Osteoblast (primary cell): ENCODE data around the gene ANAPC16. TPM values are rescaled to one million over a fixed set of nuclear protein-coding genes. Genes with fewer than 3 reads are reported as not detected.

Experiments
- DNase-seq: peaks from one replicate; pipeline ENCODE4 v3.0.0; 2011; ENCODE audit warnings: low spot score, mixed read lengths; ENCODE audit not compliant: insufficient read length; ENCODE audit errors: missing footprints
- H2AFZ ChIP-seq: 2 replicates; pipeline ENCODE4 v1.6.0; 2011; ENCODE audit warnings: mild to moderate bottlenecking, low read length
- H3K27ac ChIP-seq: 2 replicates; pipeline ENCODE4 v1.5.1; 2011; ENCODE audit warnings: mild to moderate bottlenecking, low read depth, low read length, moderate library complexity
- H3K27me3 ChIP-seq: 2 replicates; pipeline ENCODE4 v1.6.0; 2012; ENCODE audit warnings: mild to moderate bottlenecking, control low read depth, inconsistent platforms, low read length, moderate library complexity; ENCODE audit not compliant: insufficient read depth
- H3K36me3 ChIP-seq: 2 replicates; pipeline ENCODE4 v1.5.1; 2011; ENCODE audit warnings: mild to moderate bottlenecking, low read length, control low read depth, moderate library complexity; ENCODE audit not compliant: insufficient read depth
- H3K4me1 ChIP-seq: 2 replicates; pipeline ENCODE4 v1.5.1; 2011; ENCODE audit warnings: mild to moderate bottlenecking, low read length, control low read depth, moderate library complexity; ENCODE audit not compliant: insufficient read depth
- H3K4me2 ChIP-seq: 2 replicates; pipeline ENCODE4 v1.6.0; 2011; ENCODE audit warnings: mild to moderate bottlenecking, low read length; ENCODE audit not compliant: insufficient read depth
- H3K4me3 ChIP-seq: fragments of 200-600 bp; sonication (generic); 3 replicates; pipeline ENCODE4 v1.5.1; 2012; ENCODE audit warnings: mild to moderate bottlenecking, low read length, inconsistent platforms; ENCODE audit not compliant: insufficient read depth
- H3K79me2 ChIP-seq: 2 replicates; pipeline ENCODE4 v1.6.0; 2012; ENCODE audit warnings: mild to moderate bottlenecking, low read length, control low read depth, inconsistent platforms; ENCODE audit not compliant: insufficient read depth
- H3K9me3 ChIP-seq: 2 replicates; pipeline ENCODE4 v1.5.1; 2011; ENCODE audit warnings: low read depth, low read length, control low read depth
- H4K20me1 ChIP-seq: 2 replicates; pipeline ENCODE4 v1.6.0; 2012; ENCODE audit warnings: mild to moderate bottlenecking, low read length, control low read depth; ENCODE audit not compliant: insufficient read depth
- CTCF ChIP-seq: IDR thresholded peaks from 2 replicates; pipeline ENCODE4 v1.5.1; 2011; ENCODE audit warnings: mild to moderate bottlenecking, low read depth, low read length, moderate library complexity; ENCODE audit errors: extremely low read depth
- total RNA-seq: library from RNA; depleted of rRNA; stranded (reverse); fragments of >200 nt; gene quantifications from 2 replicates; pipeline ENCODE4 v1.2.3, GENCODE V29; 2012

ANAPC16 gene
- total RNA-seq, 1 donor: 50.7 TPM

DNA sequence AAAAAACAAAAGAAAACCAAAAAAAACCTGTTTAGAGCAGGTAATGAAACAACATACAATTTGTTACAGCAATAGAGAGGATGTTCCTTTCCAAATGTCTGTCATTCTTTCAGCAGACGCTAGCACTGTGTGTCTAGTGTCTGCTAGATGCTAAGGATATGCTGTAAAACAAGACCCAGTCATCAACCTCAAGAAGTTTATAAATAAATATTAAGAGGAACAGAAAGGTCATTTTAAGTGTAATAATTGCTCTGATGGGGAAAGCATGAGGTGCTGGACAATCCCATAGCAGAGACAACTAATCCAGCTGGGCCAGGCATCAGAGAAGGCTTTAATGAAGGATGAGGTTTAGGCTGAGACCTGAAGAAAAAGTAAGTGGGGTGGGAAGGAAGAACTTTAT is 23.6 kb downstream of the ANAPC16 start:
- Histone ChIP-seq H4K20me1 (no peaks in the 10 kb centered on the region), H3K27me3 (no peaks in the 10 kb centered on the region), H3K27ac (no peak overlapping the region), H3K79me2 (no peaks in the 10 kb centered on the region), H2AFZ (no peak overlapping the region), H3K4me2 (no peak overlapping the region), H3K9me3 (no peaks in the 10 kb centered on the region), H3K36me3 (peaks cover 5% of the 10 kb centered on the region), H3K4me3 (no peak overlapping the region), H3K4me1 (peaks cover 19% of the 10 kb centered on the region)
- TF ChIP-seq CTCF: no peak
- no peak for DNase-seq

DNA sequence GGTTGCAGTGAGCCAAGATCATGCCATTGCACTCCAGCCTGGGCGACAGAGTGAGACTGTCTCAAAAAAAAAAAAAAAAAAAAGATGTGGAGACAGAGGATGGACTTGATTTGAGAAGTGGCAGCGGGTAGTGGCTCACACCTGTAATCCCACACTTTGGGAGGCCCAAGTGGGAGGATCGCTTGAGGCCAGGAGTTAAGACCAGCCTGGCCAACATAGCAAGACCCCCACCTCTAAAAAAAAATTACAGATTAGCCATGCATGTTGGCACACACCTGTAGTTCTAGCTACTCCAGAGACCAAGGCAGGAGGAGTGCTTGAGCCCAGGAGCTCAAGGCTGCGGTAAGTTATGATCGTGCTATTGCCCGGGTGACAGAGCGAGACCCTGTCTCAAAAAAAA is 24.6 kb downstream of the ANAPC16 start:
- no peak for DNase-seq
- no peak for TF ChIP-seq CTCF
- Histone ChIP-seq H3K79me2 (no peaks in the 10 kb centered on the region), H3K27ac (no peak overlapping the region), H4K20me1 (no peaks in the 10 kb centered on the region), H3K4me2 (no peak overlapping the region), H3K9me3 (no peaks in the 10 kb centered on the region), H3K4me1 (peaks cover 27% of the 10 kb centered on the region), H2AFZ (no peak overlapping the region), H3K4me3 (no peak overlapping the region), H3K27me3 (no peaks in the 10 kb centered on the region), H3K36me3 (no peaks in the 10 kb centered on the region)

DNA sequence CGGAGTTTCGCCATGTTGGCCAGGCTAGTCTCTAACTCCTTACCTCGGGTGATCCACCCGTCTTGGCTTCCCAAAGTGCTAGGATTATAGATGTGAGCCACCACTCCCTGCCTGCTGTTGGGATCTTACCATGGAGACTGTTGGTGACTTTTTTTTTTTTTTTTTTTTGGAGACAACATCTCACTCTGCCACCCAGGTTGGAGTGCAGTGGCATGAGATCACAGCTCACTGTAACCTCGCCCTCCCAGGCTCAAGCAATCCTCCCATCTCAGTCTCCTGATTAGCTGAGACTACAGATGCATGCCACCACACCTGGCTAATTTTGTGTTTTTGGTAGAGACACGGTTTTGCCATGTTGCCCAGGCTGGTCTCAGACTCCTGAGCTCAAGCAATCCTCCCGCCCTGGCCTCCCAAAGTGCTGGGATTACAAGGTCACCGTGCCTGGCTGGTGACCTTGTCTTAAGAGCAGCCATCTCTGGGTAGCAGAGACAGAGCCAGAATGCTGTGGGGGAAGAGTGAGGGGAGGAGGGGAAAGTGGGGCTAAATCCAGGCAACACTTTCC is 26.0 kb downstream of the ANAPC16 start:
- Histone ChIP-seq H3K4me3 (no peak overlapping the region), H3K27ac (no peak overlapping the region), H4K20me1 (no peaks in the 10 kb centered on the region), H3K4me1 (peaks cover 27% of the 10 kb centered on the region), H3K9me3 (no peaks in the 10 kb centered on the region), H3K27me3 (no peaks in the 10 kb centered on the region), H3K79me2 (no peaks in the 10 kb centered on the region), H3K36me3 (no peaks in the 10 kb centered on the region), H2AFZ (no peak overlapping the region), H3K4me2 (no peak overlapping the region)
- no peak for TF ChIP-seq CTCF
- no peak for DNase-seq

GRCh38 chr10:72242675-72243074 is 26.9 kb downstream of the ANAPC16 start:
- H3K79me2 ChIP-seq: no peaks in the 10 kb centered on the region
- H3K4me2 ChIP-seq: peak overlapping the region; percentile 36
- H3K27ac ChIP-seq: no peak overlapping the region
- H3K4me3 ChIP-seq: no peak overlapping the region
- DNase-seq: no peak
- H3K36me3 ChIP-seq: no peaks in the 10 kb centered on the region
- TF ChIP-seq CTCF: no peak
- H3K4me1 ChIP-seq: peaks cover 27% of the 10 kb centered on the region
- H2AFZ ChIP-seq: peak overlapping the region; percentile 88
- H4K20me1 ChIP-seq: no peaks in the 10 kb centered on the region
- no peaks in the 10 kb centered on the region for H3K27me3 ChIP-seq
- no peaks in the 10 kb centered on the region for H3K9me3 ChIP-seq
